ENCODE measurements around the gene IFNAR1.
"Not testable (repeated sequence)": the region's sequence is repeated elsewhere in the genome, so short reads cannot be mapped to it uniquely, and the experiment has no call there.

Gene IFNAR1

DNA sequence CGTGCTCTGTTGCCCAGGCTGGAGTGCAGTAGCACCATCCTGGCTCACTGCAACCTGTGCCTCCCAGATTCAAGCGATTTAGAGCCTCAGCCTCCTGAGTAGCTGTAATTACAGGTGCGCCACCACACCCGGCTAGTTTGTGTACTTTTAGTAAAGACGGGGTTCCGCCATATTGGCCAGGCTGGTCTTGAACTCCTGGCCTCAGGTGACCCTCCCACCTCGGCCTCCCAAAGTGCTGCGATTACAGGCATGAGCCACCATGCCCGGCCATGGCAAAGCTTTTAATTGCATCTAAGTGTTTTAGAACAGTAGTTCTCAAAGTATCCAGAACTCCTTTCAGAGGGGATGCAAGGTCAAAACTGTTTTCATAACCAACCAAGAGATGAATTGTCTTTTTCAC is 53.3 kb downstream of the IFNAR1 start:
- no peak for DNase-seq

DNA sequence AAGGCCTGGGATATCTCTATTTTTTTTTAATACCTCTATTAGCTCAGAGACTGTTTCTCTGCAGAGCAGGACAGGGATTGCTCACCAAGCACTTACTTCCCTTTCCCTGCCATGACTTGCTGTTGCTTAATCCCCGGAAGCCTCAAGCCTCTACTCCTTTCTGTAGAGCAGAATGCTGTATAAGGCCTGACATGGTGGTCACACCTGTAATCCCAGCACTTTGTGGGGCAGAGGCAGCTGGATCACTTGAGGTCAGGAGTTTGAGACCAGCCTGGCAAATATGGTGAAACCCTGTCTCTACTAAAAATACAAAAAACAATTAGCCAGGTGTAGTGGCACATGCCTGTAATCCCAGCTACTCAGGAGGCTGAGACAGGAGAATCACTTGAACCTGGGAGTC is 55.2 kb downstream of the IFNAR1 start:
- not testable (repeated sequence) for DNase-seq

DNA sequence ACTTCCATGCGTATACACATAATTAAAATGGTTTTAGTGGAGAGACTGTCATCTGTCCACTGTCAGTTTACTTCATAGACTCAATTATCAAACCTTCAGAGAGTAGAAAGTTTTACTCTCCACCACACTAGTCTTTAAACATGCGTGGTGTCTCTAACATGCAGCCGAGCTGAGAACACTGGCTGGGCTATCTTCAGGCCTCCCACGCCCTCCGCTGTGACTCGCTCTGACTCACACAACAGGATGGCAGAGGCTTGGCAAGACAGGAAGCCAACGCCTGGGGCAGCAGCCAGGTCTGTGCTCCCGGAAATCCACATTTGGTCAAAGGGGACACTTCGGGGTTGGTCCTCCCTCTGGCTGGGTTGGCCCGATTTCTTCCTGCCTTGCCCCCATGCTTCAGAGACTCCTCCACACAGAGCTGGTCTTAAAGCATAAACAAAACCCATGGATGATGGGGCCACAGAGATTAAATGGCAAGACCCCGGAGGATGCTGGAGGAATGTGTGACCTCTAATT is 55.8 kb downstream of the IFNAR1 start:
- DNase-seq: peak; percentile 84

DNA sequence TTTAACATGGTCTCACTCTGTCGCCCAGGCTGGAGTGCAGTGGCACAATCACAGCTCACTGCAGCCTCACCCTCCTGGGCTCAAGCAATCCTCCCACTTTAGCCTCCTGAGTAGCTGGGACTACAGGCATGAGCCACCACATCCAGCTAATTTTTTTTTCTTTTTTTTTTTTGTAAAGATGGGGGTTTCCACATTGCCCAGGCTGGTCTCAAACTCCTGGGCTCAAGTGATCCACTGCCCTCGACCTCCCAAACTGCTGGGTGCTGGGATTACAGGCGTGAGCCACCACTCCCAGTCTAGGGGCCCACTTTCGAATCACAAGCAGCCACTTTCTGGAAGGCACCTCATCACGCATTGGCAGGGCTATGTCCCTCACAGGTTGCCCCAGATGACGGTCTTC is 56.6 kb downstream of the IFNAR1 start:
- not testable (repeated sequence) for DNase-seq

DNA sequence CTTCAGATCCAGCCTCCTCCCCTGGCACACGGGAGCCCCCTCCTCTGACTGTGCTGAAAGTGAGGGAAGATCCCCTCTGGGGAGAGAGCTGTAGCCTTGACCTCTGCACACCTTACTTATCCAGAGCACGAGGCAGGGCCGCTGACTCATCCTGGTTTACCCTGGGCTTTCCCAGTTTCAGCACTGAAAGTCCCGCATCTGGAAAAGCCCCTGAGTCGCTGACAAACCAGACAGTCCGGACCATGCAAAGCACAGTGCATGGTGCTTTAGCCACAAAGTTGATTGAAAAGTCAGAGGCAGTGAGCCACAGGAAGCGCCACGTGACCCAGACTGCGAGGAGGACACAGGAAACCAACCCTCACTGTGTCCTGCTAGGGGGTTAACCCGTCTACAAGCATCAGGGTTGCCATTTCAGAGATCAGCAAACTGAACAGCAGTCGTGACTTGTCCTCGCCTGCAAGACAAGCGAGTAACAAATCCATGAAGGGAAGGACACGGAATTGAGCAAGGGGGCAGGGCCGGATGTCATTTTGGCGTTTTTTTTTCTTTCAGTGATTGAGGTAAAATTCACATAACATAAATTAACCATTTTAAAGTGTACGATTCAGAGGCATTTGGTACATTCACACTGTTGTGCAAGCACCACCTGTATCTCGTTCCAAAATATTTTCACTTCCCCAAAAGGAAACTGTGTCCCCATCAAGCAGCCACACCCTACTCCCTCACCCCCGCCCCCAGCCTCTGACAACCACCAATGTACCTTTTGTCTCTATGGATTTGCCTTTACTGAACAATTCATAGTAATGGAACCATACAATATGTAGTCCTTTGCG is 58.5 kb downstream of the IFNAR1 start:
- peak; percentile 44 for DNase-seq

DNA sequence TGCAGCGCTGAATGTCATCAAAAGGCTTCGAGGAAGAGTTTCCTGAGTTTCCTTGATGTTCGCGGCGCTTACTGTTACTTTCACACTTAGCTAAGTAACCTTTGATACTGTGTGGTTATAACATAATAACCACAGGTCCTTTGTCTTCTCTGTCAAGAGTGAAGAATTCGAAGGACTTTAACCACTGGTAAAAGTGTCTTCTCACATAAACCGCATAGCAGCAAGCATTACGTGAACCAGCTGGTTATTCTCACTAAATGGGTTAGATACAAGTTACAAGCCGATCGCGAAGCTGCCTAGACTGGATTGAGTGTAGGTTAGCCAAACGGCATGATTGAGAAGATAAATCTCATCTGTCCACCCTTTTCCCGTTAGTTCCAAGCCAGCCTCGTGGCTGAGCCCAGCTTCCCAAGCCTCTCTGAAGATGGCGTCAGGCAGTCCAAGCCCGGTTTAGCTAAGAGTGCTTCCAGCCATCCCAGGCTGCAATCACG is 60.1 kb downstream of the IFNAR1 start:
- DNase-seq: no peak

DNA sequence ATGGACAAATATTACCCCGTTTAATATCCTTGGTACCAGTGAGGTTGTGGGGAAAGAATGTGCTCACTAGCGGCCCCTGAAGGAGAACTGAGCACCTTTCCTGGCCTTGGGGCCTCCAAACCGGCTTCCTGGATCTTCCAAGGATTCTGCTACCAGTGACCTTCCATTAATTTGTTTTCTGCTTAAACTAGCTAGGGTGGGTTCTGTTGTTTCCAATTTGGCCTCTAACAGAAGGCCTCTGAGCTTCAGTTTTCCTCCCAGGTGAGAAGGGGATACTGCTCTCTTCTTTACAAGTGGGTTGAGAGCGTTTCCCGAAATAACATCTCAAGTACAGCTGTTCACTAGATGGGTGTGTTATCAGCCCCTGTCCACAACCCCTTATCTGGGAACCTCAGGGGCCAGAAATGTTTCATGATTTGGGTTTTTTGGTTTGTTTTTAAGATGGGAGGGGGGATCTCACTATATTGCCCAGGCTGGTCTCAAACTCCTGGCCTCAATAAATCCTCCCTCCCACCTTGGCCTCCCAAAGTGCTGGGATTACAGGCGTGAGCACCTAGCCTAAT is 61.5 kb downstream of the IFNAR1 start:
- no peak for DNase-seq

DNA sequence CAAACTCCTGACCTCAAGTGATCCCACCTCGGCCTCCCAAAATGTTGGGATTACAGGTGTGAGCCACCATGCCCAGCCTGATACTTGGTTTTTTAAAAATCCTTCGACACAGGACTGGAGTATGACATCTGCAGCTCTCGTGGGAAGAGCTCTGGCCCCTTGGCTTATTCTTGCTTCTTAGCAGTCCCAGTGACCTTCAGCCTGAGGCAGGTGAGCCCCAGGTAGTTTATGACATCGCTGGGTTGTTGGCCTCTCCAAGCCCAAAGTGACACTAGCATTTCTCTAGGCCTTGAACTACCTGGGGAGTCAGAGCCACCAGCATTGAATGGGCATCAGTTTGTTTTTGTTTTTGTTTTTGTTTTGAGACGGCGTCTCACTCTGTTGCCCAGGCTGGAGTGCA is 62.5 kb downstream of the IFNAR1 start:
- DNase-seq: no peak

DNA sequence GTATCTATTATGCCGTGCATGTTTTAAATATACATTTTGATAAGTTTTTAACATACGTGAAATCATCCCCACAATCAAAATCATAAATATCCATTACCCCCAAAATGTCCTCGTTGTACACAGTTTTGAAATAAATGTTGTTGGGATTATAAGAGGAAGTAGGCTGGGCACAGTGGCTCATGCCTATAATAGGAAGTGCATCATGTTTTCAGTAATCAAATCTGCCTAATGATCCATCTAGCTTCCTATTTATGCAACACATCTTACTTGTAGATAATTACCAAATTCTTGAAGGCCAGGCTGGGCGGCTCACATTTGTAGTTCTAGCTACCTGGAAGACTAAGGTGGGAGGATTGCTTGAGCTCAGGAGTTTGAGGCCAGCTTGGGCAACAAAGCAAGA is 63.4 kb downstream of the IFNAR1 start:
- no peak for DNase-seq

DNA sequence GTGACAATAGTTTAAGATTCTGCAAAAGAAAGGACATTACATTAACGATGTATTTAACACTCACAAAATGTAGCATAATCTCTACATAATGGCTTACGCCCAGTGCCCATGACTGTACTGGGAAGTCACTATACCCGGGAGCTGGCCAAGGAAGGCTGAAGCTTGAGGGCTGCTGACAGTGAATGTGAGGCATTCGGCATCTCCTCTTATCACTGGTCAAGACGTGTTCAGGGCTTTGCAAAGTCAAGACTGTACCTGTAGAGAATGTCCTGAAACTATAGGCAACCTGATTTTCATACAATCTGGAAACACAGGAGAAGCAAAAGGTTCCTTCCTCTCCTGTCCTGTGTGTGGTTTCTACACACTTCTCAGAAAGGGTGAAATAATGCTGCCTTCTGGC is 65.7 kb downstream of the IFNAR1 start:
- DNase-seq: no peak

DNA sequence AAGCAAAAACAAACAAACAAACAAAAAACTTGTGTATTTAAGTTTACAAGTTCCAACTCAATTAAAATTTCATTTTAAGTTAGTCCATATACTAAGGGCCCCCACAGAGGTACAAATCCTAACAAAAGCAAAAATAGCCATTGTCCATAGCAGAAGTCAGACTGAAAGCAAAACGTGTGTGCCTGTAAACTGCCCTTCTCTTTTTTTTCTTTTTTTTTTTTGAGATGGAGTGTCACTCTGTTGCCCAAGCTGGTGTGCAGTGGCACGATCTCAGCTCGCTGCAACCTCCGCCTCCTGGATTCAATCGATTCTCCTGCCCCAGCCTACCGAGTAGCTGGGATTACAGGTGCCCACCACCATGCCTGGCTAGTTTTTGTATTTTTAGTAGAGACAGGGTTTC is 66.9 kb downstream of the IFNAR1 start:
- DNase-seq: no peak

DNA sequence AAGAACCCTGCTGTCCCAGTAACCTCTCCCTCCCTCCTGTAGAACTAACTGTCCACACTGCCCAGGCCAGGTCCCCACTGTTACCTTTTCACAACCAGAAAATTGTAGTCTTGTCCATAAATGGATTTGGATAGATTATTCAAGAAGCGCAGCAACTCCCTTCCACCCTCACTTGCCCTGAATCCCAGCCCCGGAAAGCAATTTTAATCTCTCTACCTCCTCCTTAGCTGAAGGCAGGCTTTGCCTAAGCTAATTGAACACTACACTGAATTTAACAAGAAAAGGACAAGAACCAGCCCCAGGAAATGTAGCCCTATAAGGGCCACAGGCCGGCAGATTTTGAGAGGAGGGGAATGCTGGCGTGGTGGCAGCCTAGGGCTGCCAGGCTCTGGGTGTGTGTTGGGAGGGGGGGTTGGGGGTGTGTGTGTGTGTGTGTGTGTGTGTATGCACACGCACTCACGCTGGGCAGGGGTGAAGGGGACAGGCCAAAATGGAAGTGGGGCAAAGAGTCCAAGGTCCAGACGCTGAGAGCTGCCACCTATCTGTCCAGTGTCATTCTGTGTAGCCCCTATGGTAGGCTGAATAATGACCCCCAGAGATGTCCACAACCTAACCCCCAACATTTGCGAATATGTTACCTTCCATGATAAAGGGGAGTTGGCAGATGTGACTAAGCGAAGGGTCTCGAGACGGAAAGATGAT is 67.7 kb downstream of the IFNAR1 start:
- no peak for DNase-seq

DNA sequence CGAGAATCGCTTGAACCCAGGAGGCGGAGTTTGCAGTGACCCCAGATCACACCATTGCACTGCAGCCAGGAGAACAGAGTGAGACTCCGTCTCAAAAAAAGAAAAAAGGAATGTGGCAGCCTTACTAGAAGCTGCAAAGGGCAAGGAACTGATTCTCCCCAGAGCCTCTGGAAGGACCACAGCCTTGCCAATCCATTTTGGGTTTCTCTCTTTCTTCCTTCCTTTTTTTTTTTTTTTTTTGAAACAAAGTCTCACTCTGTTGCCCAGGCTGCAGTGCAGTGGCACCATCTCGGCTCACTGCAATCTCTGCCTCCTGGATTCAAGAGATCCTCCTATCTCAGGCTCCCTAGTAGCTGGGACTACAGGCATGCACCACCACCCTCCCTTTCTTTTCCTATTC is 68.6 kb downstream of the IFNAR1 start:
- DNase-seq: no peak

DNA sequence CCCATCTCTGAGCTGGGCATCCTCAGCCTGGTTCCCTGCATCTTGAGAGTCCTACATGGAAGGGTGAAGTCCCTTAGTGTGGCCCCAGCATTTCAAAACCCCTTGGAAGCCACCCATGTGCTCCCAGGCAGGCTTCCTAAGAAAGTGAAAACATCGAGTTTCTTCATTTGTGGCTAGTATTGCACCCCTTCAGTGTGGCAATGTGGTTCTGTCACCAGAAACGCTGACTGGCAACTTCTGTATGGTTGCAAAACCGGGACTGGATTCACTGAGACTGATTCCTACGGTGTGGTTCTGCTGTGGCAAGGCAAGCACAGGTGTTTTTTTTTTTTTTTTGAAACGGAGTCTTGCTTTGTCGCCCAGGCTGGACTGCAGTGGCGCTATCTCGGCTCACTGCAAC is 69.5 kb downstream of the IFNAR1 start:
- DNase-seq: no peak

DNA sequence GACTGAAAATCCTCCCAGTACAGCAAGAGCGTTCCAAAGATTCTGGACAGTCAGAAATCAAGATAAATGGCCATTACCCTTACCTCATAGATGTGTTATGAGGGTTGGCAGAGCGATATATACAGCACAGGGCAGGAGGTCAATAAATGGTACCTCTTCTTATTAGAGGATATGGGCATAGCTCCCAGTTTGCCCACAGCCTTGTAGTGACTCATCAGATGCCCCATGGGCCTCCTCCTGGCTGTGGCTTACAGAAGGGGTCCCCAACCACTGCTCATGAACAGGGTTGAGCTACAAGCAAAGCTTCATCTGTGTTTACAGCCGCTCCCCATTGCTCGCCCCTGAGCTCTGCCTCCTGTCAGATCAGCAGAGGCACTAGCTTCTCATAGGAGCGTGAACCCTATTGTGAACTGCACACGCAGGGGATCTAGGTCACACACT is 71.1 kb downstream of the IFNAR1 start:
- no peak for DNase-seq

DNA sequence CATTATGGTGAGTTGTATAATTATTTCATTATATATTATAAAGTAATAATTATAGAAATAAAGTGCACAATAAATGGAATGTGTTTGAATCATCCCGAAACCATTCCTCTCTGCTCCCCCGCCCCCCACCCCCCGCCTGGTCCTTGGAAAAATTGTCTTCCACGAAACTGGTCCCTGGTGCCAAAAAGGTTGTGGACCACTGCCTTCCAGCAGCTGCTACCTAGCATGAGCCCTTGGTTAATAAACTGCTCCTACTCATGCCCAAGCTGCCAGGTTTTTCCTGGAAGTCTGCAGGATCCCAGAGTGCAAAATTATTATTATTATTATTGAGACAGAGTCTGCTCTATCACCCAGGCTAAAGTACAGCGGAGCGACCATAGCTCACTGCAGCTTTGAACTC is 71.7 kb downstream of the IFNAR1 start:
- no peak for DNase-seq

DNA sequence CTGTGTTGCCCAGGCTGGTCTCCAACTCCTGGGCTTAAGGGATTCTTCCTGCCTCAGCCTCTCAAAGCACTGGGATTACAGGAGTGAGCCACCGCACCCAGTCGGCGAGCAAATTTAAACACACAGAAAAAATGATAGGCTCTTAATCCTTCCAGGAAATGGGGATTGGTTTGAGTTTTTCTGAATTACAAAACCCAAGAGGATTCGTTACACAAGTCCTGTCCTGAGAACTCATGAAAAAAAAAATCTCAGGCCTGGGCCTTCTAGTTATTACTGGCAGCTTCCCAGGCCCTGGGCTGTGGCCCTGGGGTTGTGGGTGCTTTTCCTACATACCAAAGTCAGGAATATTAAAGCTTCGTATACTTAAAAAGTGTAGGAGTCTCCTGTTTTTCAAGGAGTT is 72.2 kb downstream of the IFNAR1 start:
- DNase-seq: peak; percentile 41

DNA sequence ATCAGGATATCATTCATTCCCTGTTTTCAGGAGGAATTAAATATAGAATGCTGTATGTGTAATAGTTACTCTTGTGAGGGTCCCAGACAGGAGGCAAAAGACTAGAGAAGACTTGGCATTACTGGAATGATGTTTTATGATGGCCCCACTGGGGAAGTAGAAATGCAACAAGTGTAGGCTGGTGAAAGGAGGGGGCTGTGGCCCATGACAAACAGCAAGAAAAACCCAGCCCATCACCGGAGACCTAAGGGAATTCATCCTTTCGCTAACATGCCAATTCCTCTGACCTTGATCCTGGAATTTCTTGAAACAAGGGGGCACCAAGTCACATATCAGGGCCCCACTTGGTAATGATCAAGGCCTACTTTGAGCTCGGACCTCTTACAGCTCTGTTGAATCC is 72.9 kb downstream of the IFNAR1 start:
- DNase-seq: no peak

DNA sequence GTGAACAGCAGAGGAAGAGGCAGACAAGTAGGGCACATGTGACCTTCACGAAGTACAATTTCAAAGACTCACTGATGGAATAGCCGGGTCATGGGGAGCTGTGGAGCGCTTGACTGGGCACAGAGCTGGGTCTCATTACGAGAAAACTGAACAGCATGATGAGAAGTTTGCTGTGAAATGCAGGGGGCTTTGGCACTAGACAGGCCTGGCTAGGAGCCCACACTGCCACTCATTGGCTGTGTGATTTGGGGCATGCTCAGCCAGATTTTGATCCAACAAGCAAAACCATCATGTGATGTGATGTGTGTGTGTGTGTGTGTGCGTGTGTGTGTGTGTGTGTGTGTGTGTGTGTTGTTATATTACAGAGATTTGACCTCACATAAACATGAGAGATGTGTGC is 73.6 kb downstream of the IFNAR1 start:
- no peak for DNase-seq

DNA sequence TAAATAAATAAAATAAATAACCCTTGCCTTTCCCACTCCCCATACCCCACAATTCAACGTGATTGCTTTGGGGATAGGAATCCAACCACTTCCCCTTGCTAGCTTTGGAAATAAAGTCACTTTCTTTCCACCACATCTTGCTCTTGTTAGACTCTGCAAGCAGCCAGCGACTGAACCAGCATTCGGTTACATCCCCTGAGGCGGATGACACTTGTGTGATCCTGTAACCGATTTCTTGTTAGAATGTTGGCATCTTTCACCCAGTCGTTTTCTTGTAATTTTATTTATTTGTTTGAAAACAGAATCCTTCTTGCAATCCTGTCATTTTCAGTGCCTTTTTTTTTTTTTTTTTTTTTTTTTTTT is 76.8 kb downstream of the IFNAR1 start:
- no peak for DNase-seq

DNA sequence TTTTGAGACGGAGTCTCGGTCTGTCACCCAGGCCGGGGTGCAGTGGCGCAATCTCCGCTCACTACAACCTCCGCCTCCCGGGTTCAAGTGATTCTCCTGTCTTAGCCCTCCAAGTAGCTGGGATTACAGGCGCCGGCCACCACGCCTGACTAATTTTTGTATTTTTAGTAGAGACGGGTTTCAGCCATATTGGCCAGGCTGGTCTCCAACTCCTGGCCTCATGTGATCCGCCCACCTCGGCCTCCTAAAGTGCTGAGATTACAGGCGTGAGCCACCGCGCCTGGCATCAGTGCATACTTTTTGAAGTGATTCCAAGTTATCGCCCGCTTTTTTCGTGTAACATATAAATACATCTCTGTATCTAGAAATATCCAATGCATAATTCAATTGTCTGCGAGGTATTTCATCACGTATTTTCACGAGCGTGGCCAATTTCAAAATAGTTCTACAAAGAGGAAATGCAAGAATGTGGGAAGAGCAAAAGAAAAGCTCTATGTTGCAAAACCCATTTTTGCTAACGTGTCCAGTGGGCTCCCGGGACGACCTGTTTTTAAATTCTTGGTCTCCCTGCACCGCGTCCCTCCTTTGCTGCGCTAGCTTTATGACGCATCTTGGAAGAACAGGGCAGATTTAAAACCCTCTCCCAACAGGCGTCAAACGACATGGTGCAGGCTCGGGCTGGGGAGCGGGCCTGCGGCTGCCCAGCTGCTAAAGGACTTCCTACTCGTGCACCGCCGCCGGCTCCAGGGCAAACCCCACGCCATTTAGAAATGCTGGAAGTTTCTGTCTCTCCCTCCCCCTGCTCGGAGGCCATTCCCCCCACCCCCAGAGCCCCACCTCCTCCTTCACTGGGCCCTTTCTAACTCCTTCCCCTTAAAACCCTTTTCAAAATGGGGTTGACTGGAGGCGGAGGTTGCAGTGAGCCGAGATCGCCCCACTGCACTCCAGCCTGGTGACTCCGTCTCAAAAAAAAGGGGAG is 77.5 kb downstream of the IFNAR1 start:
- peak; percentile 86 for DNase-seq

DNA sequence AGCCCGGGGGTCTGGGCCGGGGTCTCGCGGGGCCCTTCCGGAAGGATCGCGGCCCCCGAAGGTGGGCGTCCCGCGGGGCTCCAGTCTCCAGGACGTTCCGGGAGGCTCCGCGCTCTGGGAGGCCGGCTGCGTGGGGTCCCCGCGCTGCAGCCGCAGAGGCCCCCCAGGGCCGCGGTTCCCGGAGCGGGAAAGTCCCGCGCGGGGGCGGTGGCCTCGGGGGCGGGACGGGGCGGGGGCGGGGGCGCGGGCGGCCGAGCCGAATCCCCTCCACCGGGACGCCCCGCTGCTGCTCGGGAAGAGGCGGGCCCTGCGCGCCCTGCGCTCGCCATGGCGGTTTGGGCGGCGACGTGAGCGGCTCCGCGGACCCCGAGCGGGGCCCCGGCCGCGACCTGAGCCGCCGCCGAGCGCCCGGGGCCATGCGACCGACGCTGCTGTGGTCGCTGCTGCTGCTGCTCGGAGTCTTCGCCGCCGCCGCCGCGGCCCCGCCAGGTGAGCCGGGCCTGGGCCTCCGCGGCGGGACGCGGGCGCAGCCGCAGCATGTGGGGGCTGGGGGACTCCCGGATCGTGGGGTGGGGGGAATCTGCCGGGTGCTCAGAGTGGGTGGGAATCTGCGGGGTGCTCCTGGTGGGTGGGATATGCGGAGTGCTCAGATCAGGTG is 78.5 kb downstream of the IFNAR1 start, which contains the start of gene IFNGR2:
IFNGR2 (plus strand) TSS at position 286 of the 658 bp plus-strand sequence; CDS start at position 417, 131 bp downstream.
- DNase-seq: peak; percentile 74

All from right hindlimb (tissue), 1 donor.